SKM-1 treated with dmso at 0.1 percent for 144 hours (cell line): Measurements from ENCODE around the gene C9orf43.
A peak's percentile ranks its signal among the peaks of the same experiment; 100 is the strongest.
"Not testable (repeated sequence)": the region's sequence is repeated elsewhere in the genome, so short reads cannot be mapped to it uniquely, and the experiment has no call there.

Experiments used
- DNase-seq: peaks from one replicate; lab custom pipeline; 2025; ENCODE audit not compliant: unreplicated experiment; lab: John Stamatoyannopoulos, UW

Gene C9orf43

GRCh38 chr9:113381441-113381840 lies 29.1 kb upstream of the C9orf43 start:
- DNase-seq = not testable (repeated sequence)

DNA sequence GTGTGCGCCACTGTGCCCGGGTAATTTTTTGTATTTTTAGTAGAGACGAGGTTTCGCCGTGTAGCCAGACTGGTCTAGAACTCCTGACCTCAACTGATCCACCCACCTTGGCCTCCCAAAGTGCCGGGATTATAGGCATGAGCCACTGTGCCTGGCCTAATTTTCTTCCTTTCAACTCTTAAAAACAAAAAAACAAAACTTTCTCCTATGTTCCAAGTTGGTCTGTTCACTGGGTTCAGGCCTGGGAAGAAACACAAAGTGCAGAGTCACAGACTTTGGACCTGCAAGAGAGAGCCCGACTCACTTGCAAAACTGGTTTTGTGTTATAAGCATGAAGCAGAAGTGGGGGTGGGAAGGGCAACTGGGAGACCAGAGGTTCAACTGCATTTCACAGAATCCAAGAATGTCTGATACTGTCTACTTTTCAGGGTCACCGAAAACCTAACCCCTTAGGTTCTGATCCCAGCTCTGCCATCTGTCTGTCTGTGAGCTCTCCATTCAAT lies 28.6 kb upstream of the C9orf43 start:
- no peak for DNase-seq

GRCh38 chr9:113386571-113387393 lies 23.8 kb upstream of the C9orf43 start:
- peak; percentile 23 for DNase-seq

DNA sequence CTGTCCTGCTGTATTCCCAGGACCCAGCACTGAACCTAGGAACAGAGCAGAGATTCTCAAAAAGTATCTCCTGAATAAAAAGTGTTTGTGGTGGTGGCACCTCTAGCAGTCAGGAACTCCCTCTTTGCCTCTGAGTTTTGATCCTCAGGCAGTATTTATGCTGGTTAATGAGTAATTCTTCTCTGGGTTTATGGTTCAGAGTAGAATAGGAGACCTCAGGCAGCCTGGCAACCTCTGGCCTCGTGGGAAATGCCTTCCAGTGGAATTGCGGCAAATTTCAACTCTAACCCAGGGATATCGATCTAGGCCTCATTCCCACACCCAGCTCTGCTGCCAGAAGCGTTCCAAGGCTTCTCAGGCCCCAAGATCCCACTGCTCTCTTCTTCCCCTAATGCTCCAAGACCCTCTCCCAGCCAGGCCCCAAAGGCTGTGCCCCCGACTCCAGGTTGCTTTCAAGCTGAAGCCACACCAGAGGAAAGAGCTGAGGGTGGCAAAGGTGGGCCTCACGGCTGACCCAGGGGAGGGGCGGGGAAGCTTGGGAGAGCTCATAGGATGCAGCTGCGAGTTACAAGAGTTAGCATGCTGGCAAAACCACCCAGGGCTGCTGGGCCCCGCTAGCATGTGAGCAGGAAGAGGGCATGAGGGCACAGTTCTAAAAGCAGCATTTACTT lies 22.9 kb upstream of the C9orf43 start:
- DNase-seq = no peak

DNA sequence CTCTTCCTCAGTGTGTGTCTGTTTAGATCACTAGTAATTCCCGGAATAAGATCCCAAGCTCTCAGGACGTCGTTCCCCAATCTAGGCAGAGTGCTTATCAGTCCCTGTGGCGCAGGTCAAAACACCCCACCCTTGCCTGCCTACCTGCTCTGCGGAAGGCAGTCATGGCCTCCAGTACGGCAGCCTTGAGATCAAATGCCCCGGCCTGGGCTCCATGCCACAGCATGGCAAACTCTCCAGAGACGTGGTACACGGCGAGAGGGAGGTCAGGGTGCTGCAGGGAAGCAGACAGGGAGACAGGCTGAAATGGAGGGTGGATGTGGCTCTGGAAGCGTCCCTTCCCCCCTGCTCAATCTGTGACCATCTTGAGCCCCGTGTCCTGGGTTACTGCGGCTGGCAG lies 21.7 kb upstream of the C9orf43 start:
- DNase-seq = no peak

DNA sequence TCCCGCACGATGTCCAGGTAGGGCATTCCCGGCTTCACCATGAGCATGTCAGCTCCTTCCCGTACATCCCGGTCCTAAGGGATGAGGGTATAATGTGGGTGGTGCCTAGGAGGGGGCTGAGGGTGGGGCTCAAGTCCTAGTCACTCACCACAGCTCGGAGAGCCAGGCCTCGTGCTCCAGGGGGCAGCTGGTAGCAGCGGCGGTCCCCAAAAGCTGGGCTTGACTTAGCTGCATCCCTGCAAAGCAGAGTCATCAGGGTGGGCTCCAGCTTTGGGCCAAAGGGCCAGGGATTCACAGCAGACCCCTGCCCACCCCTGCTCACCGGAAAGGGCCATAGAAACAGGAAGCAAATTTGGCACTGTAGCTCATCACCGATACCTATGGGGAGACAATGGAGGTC lies 21.1 kb upstream of the C9orf43 start:
- DNase-seq = no peak

GRCh38 chr9:113390192-113390960 lies 20.2 kb upstream of the C9orf43 start:
- no peak for DNase-seq

DNA sequence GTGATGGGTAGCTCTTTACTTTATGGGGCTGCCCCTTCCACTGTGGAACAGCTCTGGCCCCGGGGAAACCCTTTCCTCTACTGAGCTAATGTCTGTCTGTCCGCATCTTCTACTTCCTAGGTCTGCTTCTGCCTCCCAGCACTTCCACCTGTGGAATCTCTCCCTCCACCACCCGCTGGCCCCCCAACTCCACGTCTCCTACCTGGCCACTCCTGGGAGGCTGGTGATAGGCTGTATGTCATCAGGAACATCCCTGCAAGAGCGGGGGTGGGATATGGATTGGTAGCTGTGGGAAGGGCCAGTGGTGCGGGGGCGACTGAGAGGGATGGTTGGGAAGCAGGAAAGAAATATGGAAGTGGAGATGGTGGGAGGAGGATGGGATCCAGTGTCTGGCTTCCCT lies 18.6 kb upstream of the C9orf43 start:
- no peak for DNase-seq

GRCh38 chr9:113393281-113393680 lies 17.3 kb upstream of the C9orf43 start:
- no peak for DNase-seq

- no peak for DNase-seq
These were observed 15.3 kb upstream of the C9orf43 start for GRCh38 chr9:113395000-113395861.

GRCh38 chr9:113397203-113397631 lies 13.3 kb upstream of the C9orf43 start:
- no peak for DNase-seq

GRCh38 chr9:113398796-113399195 lies 11.8 kb upstream of the C9orf43 start:
- no peak for DNase-seq

DNA sequence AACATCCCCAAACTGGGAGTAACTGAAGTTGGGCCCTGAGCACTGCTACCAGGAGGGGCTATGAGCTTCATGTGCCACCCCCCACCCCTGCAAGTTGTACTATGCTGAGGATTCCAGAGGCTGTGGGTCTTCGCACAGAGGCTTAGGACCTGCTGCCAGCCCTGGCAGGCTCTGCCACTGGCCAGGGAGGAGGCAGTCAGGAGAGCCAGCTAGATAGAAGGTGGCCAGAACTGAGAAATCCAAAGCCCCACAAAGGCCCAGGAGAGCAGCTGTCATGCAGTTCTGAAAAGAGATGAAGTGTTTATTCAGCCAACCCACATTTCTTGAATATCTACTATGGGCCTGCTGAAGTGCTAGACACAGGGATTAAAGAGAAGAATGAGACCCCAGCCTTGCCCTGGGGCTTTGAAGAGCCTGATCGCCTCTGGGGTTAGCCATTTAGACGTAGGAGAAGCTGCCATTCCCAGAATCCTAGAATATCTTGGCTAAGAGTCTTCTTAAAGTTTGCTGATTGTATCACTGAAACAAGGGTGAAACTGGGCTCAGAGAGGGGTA lies 10.8 kb upstream of the C9orf43 start:
- DNase-seq = no peak

DNA sequence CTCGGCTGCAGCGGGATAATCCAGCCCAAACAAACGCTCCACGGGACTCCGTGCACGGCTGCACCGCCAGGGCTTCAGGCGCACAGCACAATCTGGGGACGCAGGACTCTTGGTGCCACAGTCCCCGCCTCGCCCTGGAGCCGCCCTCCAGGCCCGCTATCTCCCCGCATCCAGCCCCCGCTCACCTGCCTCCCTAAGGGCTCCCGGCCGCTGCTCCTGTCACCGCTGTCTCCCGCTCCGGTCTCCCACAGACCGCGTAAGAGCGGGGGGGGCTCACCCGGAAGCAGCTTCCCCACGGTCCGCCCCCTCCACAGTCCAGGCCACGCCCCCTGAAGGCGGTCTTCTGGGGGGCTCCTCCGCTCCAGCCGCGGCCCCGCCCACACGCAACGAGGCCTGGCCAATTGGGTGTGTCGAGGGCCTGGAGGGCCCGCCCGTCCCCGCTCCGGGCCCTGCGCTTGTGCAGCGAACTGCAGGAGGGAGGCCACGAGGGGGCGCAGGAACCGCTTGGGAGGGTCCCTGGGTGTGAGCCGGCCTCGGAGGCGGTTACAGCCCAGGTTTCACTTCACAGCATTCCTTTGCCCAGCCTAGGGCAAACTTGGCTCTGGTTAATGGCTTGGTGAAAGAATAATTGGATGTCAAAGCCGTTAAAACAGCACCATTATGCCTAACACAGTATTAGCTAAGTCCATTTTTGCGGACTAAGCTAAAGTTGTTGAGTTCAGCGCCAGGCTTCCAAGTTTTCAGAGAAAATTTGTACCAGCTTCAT lies 9.3 kb upstream of the C9orf43 start, which contains the start of gene ALAD:
Gene ALAD, minus strand, starts transcription at position 258 of the 766 bp plus-strand sequence. CDS start 7,725 bp downstream, outside the sequence.
- DNase-seq = peak; percentile 74

GRCh38 chr9:113403646-113404045 lies 6.9 kb upstream of the C9orf43 start:
- DNase-seq = peak; percentile 67

- DNase-seq = not testable (repeated sequence)
These were observed 4.2 kb upstream of the C9orf43 start for GRCh38 chr9:113406353-113406752.

DNA sequence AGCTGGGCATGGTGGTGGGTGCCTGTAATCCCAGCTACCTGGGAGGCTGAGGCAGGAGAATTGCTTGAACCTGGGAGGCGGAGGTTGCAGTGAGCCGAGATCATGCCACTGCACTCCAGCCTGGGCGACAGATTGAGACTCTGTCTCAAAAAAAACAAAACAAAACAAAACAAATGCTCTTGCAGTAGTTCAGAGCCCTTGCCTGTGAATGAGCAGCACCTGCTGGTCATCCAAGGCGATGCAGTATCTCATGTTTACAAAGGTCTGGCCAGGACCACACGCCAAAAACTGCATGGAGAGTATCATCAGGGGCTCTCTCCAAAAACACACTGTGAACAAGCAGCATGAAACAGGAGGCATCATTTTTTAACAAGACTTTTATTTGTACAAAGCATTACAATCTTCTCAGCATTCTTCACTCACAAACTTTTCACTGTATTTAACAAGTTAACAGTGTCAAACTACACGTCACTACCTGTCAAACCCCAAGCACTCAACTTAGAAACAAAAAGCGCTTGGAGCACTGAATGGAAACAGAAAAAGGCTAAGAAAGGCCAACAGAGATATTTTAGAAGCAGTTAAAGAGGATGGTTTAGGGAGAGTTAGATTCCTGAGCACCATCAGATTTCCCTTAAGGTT lies 3.6 kb upstream of the C9orf43 start:
- not testable (repeated sequence) for DNase-seq

DNA sequence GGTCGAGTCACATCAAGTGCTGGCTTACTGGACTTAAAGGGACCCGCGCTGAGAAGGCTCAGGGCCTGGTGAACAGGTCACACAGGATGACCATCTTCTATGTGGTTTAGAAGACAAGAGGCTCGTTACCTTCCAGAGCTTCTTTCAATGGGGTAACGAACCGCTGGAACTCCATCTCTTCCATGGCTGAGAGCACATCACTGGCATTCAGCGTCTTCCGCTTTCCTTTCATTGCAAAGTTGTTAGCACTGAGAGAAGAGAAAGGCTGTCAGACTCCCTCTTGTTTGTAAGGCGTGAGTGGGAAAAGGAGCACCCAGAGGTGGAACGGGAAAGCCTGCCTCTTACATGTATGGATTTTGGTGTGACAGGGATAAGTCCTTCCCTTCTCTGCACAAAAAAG lies 1.1 kb upstream of the C9orf43 start:
- no peak for DNase-seq

DNA sequence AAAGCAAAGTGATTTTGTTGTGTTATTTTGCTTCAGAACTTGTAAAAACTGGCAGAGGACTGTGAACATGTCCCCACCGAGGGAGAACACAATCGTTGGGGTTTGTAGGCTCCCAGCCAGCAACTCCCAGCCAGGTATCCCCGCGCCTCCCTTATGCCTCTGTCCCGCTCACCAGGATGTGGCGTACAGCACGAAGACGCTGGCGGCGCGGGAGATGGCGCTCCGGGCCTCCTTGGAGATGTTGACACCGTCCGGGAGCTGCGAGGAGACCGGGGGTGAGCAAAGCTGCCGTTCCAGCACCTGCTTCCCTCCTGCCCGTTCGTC lies 702 bp upstream of the C9orf43 start:
- DNase-seq = no peak
